Esophagus squamous epithelium (tissue), 5 donors: Measurements from ENCODE around the gene PRKCA. TPM values are rescaled to one million over a fixed set of nuclear protein-coding genes. Genes with fewer than 3 reads are reported as not detected.

Experiments
- DNase-seq: peaks from one replicate; lab custom pipeline; 2025; lab: John Stamatoyannopoulos, UW
- H3K27ac ChIP-seq, 4 donors: fragments of 200-600 bp; sonication (generic); one replicate each; pipeline ENCODE4 v1.5.1; 2016 to 2019; ENCODE audit warnings: mild to moderate bottlenecking in 1 of 4
- H3K27me3 ChIP-seq, 4 donors: fragments of 200-600 bp; sonication (generic); 1 replicate in 3 of 4; 2 replicates in 1 of 4; pipeline versions ENCODE4 v1.5.1 to v1.6.0; 2017 to 2021; ENCODE audit warnings: antibody characterized with exemption in 1 of 4
- H3K36me3 ChIP-seq, 3 donors: fragments of 200-600 bp; sonication (generic); one replicate each; pipeline ENCODE4 v1.5.1; 2016 to 2019
- H3K4me1 ChIP-seq, 3 donors: fragments of 200-600 bp; sonication (generic); one replicate each; pipeline ENCODE4 v1.5.1; 2017 to 2019
- H3K4me3 ChIP-seq, 4 donors: fragments of 200-600 bp; sonication (generic); 1 replicate in 3 of 4; 2 replicates in 1 of 4; pipeline ENCODE4 v1.5.1; 2016 to 2019; ENCODE audit warnings: mild to moderate bottlenecking in 2 of 4, moderate library complexity in 1 of 4
- H3K9me3 ChIP-seq, 3 donors: fragments of 200-600 bp; sonication (generic); one replicate each; pipeline ENCODE4 v1.5.1; 2016 to 2019
- POLR2A ChIP-seq, 4 donors: fragments of 450-650 bp; IDR thresholded peaks; one replicate each; pipeline ENCODE4 v1.6.1; 2017; ENCODE audit warnings: antibody characterized with exemption in 4 of 4, mild to moderate bottlenecking in 4 of 4, moderate library complexity in 3 of 4
- WGBS, 2 donors: methylation state at CpG; one replicate each; pipeline ENCODE4 v1.1.5; 2018; 5-methylcytosine and 5-hydroxymethylcytosine counted together
- intact Hi-C: fragments of 100-400 bp; cut with DNase I; formaldehyde crosslinking; loops from one replicate; pipeline ENCODE4 v1.15.0; 2022
- total RNA-seq, 4 donors: library from RNA; depleted of rRNA; stranded (reverse); fragments of >200 nt; gene quantifications; one replicate each; pipeline ENCODE4 v1.1.0, GENCODE V29; 2016
- TF ChIP-seq, protein P1 (sequence below), 6 experiments: fragments of 450-650 bp in 4 of 6; fragments of 200-600 bp in 2 of 6; sonication (generic) in 2 of 6; IDR thresholded peaks; one replicate each; pipeline ENCODE4 v1.5.1; 2016 to 2019; ENCODE audit warnings: antibody characterized with exemption in 6 of 6, mild to moderate bottlenecking in 4 of 6, moderate library complexity in 4 of 6
- donor health status: DM: yes; HTN: yes; CAD: no.

PRKCA gene
- total RNA-seq, 4 donors from 2014 or later: 2.4 to 9.2 (median 4.2) TPM

DNA sequence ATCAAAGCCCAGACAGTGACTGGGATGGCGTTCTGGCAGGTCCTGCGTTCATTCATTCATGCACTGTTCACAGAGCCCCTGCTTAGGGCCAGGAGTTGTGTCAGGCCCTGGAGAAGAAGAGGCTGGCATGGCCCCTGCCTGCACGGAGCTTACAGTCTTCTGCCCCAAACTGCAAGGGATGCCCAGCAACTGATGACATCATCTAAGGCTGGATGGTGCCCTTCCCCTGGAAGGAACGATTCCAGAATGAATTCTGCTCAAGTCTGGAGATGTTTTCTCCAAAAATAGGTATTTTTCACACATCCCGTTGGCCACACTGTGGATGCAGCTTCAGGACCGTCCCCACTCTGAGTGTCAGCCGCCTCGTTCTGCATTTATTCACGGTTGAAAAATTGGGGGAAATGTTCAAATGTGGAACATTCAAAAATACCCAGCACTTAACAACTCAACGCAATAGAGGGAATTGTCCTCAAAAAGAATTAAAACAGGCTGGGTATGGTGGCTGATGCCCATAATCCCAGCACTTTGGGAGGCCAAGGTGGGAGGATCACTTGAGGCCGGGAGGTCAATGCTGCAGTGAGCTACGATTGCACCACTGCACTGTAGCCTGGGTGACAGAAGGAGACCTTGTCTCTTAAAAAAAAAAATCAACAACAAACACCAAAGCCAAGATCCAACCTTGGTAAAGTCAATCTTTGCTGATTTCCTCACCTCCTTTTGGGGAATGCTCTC, 508.7 kb downstream of the PRKCA start:
- Histone ChIP-seq H3K27ac (no peak overlapping the region), H3K36me3 (no peaks in the 10 kb centered on the region), H3K27me3 (peaks cover 0 to 6% (median 0%) of the 10 kb centered on the region in 4 donors), H3K4me3 (no peak overlapping the region), H3K4me1 (no peaks in the 10 kb centered on the region), H3K9me3 (no peaks in the 10 kb centered on the region)
- TF ChIP-seq, protein P1, sequence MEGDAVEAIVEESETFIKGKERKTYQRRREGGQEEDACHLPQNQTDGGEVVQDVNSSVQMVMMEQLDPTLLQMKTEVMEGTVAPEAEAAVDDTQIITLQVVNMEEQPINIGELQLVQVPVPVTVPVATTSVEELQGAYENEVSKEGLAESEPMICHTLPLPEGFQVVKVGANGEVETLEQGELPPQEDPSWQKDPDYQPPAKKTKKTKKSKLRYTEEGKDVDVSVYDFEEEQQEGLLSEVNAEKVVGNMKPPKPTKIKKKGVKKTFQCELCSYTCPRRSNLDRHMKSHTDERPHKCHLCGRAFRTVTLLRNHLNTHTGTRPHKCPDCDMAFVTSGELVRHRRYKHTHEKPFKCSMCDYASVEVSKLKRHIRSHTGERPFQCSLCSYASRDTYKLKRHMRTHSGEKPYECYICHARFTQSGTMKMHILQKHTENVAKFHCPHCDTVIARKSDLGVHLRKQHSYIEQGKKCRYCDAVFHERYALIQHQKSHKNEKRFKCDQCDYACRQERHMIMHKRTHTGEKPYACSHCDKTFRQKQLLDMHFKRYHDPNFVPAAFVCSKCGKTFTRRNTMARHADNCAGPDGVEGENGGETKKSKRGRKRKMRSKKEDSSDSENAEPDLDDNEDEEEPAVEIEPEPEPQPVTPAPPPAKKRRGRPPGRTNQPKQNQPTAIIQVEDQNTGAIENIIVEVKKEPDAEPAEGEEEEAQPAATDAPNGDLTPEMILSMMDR (IDR thresholded peaks at IDR 0.05): no peak
- no peak for TF ChIP-seq POLR2A (IDR thresholded peaks at IDR 0.05)
- intact Hi-C loops: no loop called here
- no peak for DNase-seq
- WGBS, 2 donors: 77 to 93% methylated on average over 10 to 11 of the region's 12 CpGs

DNA sequence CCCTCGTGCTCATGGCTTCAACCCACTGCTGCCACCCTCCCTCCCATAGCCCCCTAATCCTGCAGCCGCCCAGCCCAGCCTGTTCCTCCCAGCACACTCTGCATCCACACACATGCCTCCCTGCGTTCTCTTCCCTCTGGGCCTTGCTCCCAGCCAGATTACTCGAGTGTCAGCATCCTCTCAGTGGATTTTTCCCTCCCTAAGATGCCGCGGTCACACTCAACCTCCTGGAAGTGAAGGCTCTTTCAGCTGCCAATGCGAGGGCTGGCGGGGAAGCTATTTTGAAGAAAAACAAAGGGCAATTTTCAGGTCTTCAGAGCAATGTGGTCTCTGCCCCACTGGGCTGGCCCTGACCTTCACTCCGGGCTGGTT, 509.3 kb downstream of the PRKCA start:
- DNase-seq: no peak
- no peak overlapping the region for H3K4me3 ChIP-seq
- H3K27ac ChIP-seq: no peak overlapping the region
- H3K9me3 ChIP-seq: no peaks in the 10 kb centered on the region
- WGBS, 2 donors: 68 to 77% methylated on average over 9 of the region's 9 CpGs
- no peaks in the 10 kb centered on the region for H3K36me3 ChIP-seq
- peaks cover 0 to 6% (median 0%) of the 10 kb centered on the region in 4 donors for H3K27me3 ChIP-seq
- TF ChIP-seq, protein P1 (IDR thresholded peaks at IDR 0.05): no peak
- TF ChIP-seq POLR2A (IDR thresholded peaks at IDR 0.05): no peak
- H3K4me1 ChIP-seq: no peaks in the 10 kb centered on the region
- intact Hi-C loops: no loop called here

GRCh38 chr17:66812571-66812970, 510.2 kb downstream of the PRKCA start:
- intact Hi-C loops: no loop called here
- Histone ChIP-seq H3K36me3 (no peaks in the 10 kb centered on the region), H3K9me3 (peaks cover 0 to 4% (median 0%) of the 10 kb centered on the region in 3 donors), H3K4me3 (no peak overlapping the region), H3K27ac (no peak overlapping the region), H3K27me3 (peaks cover 0 to 14% (median 0%) of the 10 kb centered on the region in 4 donors), H3K4me1 (no peaks in the 10 kb centered on the region)
- TF ChIP-seq POLR2A (IDR thresholded peaks at IDR 0.05): no peak
- TF ChIP-seq, protein P1 (IDR thresholded peaks at IDR 0.05): no peak
- 77 to 84% methylated on average over 5 of the region's 5 CpGs for WGBS, 2 donors
- no peak for DNase-seq

GRCh38 chr17:66813296-66813695, 510.9 kb downstream of the PRKCA start:
- Histone ChIP-seq H3K4me3 (no peak overlapping the region), H3K4me1 (no peaks in the 10 kb centered on the region), H3K36me3 (no peaks in the 10 kb centered on the region), H3K27me3 (peaks cover 0 to 20% (median 0%) of the 10 kb centered on the region in 4 donors), H3K9me3 (peaks cover 0 to 11% (median 0%) of the 10 kb centered on the region in 3 donors), H3K27ac (no peak overlapping the region)
- 78 to 100% methylated on average over 1 to 2 of the region's 2 CpGs for WGBS, 2 donors
- TF ChIP-seq, protein P1 (IDR thresholded peaks at IDR 0.05): no peak
- no peak for TF ChIP-seq POLR2A (IDR thresholded peaks at IDR 0.05)
- intact Hi-C loops: no loop called here
- DNase-seq: no peak

GRCh38 chr17:66814026-66814425, 511.6 kb downstream of the PRKCA start:
- H3K9me3 ChIP-seq: peaks cover 0 to 11% (median 0%) of the 10 kb centered on the region in 3 donors
- intact Hi-C loops: no loop called here
- DNase-seq: no peak
- no peaks in the 10 kb centered on the region for H3K36me3 ChIP-seq
- no peak overlapping the region for H3K27ac ChIP-seq
- TF ChIP-seq, protein P1 (IDR thresholded peaks at IDR 0.05): no peak
- no peak for TF ChIP-seq POLR2A (IDR thresholded peaks at IDR 0.05)
- peaks cover 0 to 20% (median 0%) of the 10 kb centered on the region in 4 donors for H3K27me3 ChIP-seq
- H3K4me3 ChIP-seq: no peak overlapping the region
- no peaks in the 10 kb centered on the region for H3K4me1 ChIP-seq
- 79 to 90% methylated on average over 5 of the region's 6 CpGs for WGBS, 2 donors
